ENCODE results near the gene FAM78A. TPM values are rescaled to one million over a fixed set of nuclear protein-coding genes. Genes with fewer than 3 reads are reported as not detected.
A peak's percentile ranks its signal among the peaks of the same experiment; 100 is the strongest.

The FAM78A gene
- total RNA-seq, 2 donors from 2014 or later = 46.2 to 53.3 TPM

GRCh38 chr9:131237931-131238401, 38.3 kb downstream of the FAM78A start:
- H3K4me3 Mint-ChIP-seq = peak overlapping the region; percentile 59
- H3K27ac Mint-ChIP-seq = peak overlapping the region; percentile 93 to 98
- H3K9me3 Mint-ChIP-seq = peaks cover 2% of the 10 kb centered on the region
- ATAC-seq (peak; percentile 93), DNase-seq (ENCODE audit: low spot score) (peak; percentile 91)
- H3K36me3 Mint-ChIP-seq = peaks cover 4% of the 10 kb centered on the region
- H3K4me1 Mint-ChIP-seq (ENCODE audit: low read depth in 2 of 2) = peaks cover 36 to 44% of the 10 kb centered on the region in 2 donors
- no peaks in the 10 kb centered on the region for H3K27me3 Mint-ChIP-seq

GRCh38 chr9:131237291-131237690, 39.0 kb downstream of the FAM78A start:
- Mint-ChIP-seq H3K36me3 (peaks cover 4% of the 10 kb centered on the region), H3K4me3 (peak overlapping the region; percentile 59), H3K4me1 (ENCODE audit: low read depth in 2 of 2) (peaks cover 36 to 45% of the 10 kb centered on the region in 2 donors), H3K27ac (peak overlapping the region; percentile 93 to 98), H3K27me3 (no peaks in the 10 kb centered on the region), H3K9me3 (no peaks in the 10 kb centered on the region)
- ATAC-seq = no peak
- DNase-seq (ENCODE audit: low spot score) = no peak

DNA sequence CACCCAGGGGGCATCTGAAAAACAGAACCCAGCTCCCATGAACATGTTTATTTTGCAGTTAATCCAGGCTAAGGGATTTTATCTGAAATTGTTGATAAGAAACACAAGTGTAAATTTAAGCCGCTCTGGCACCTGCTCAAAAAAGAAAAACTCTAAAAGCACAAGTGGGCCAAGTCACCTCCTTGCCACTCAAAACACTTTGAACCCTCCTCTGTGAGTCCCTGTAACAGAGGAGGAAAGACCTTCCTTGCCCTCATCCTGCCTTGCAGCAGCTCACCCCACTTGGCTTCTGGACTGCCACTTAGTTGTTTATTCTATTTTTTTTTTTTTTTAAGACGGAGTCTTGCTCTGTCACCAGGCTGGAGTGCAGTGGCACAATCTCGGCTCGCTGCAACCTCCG, 39.5 kb downstream of the FAM78A start:
- ATAC-seq (no peak), DNase-seq (ENCODE audit: low spot score) (no peak)
- Mint-ChIP-seq H3K27me3 (no peaks in the 10 kb centered on the region), H3K4me1 (ENCODE audit: low read depth in 2 of 2) (peaks cover 36 to 47% of the 10 kb centered on the region in 2 donors), H3K4me3 (no peak overlapping the region), H3K9me3 (no peaks in the 10 kb centered on the region), H3K27ac (peak overlapping the region; percentile 93 to 98), H3K36me3 (peaks cover 5% of the 10 kb centered on the region)

DNA sequence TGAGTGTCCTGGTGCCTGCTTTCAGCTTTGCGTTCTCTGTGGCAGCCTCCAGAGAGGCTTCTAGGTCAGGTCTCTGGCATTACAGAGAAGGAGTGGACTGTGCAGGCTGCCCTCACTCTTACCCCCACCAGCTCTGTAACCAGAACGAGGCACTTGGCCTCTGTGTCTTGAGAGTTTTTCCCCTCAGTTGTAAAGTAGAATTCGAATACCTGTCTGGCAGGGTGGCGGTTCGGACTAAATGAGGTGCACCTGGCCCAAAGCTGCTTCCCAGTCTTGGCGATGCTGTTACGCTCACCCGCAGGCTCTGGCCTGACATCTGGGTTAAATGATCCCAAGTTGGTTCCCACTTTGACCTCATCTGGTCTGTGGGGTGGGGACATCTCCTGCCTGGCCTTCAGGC, 40.1 kb downstream of the FAM78A start:
- Mint-ChIP-seq H3K27me3 (no peaks in the 10 kb centered on the region), H3K36me3 (peaks cover 8% of the 10 kb centered on the region), H3K9me3 (no peaks in the 10 kb centered on the region), H3K4me1 (ENCODE audit: low read depth in 2 of 2) (peaks cover 36 to 45% of the 10 kb centered on the region in 2 donors), H3K27ac (peak overlapping the region; percentile 93 to 95), H3K4me3 (no peak overlapping the region)
- ATAC-seq (no peak), DNase-seq (ENCODE audit: low spot score) (no peak)

- no peak for DNase-seq (ENCODE audit: low spot score)
- Mint-ChIP-seq H3K4me1 (ENCODE audit: low read depth in 2 of 2) (peaks cover 36 to 45% of the 10 kb centered on the region in 2 donors), H3K36me3 (peaks cover 8% of the 10 kb centered on the region), H3K27ac (peak overlapping the region; percentile 79 to 95), H3K4me3 (no peak overlapping the region), H3K27me3 (no peaks in the 10 kb centered on the region), H3K9me3 (no peaks in the 10 kb centered on the region)
- ATAC-seq = no peak
Measured at GRCh38 chr9:131235480-131235851, 40.8 kb downstream of the FAM78A start.

- Mint-ChIP-seq H3K4me1 (ENCODE audit: low read depth in 2 of 2) (peaks cover 36 to 43% of the 10 kb centered on the region in 2 donors), H3K9me3 (no peaks in the 10 kb centered on the region), H3K4me3 (peak overlapping the region; percentile 64), H3K27me3 (no peaks in the 10 kb centered on the region), H3K27ac (peak overlapping the region; percentile 79 to 95), H3K36me3 (peaks cover 12% of the 10 kb centered on the region)
- ATAC-seq (no peak), DNase-seq (ENCODE audit: low spot score) (no peak)
Measured at GRCh38 chr9:131234799-131235479, 41.4 kb downstream of the FAM78A start.

GRCh38 chr9:131233995-131234394, 42.3 kb downstream of the FAM78A start:
- peak overlapping the region; percentile 64 for H3K4me3 Mint-ChIP-seq
- H3K36me3 Mint-ChIP-seq = peaks cover 12% of the 10 kb centered on the region
- peak; percentile 76 for ATAC-seq
- peaks cover 31 to 36% of the 10 kb centered on the region in 2 donors for H3K4me1 Mint-ChIP-seq (ENCODE audit: low read depth in 2 of 2)
- H3K27ac Mint-ChIP-seq = peak overlapping the region; percentile 79 to 95
- H3K27me3 Mint-ChIP-seq = no peaks in the 10 kb centered on the region
- peak; percentile 68 for DNase-seq (ENCODE audit: low spot score)
- no peaks in the 10 kb centered on the region for H3K9me3 Mint-ChIP-seq

GRCh38 chr9:131233556-131233955, 42.8 kb downstream of the FAM78A start:
- Mint-ChIP-seq H3K27ac (peak overlapping the region; percentile 79 to 95), H3K9me3 (no peaks in the 10 kb centered on the region), H3K4me1 (ENCODE audit: low read depth in 2 of 2) (peaks cover 27 to 32% of the 10 kb centered on the region in 2 donors)

DNA sequence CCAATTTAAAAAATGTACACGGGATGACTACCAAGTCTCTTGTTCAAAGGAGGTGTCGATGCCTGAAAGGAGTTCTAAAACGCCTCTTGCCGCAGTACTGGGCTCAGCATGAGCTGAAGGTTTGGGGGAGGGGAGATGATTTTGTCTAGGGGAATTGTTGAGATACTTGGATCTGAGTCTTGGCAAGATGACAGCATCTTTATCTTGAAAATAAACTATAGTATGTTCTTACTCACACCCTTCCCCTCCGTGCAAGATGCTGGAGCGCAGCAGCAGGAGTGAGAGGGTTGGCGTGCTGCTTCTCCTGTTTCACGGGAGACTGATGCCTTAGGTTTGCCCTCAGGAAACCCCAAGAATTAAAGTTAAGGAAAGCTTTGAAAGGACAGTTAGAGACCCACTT, 47.3 kb downstream of the FAM78A start:
- Mint-ChIP-seq H3K27ac (no peak overlapping the region), H3K9me3 (no peaks in the 10 kb centered on the region), H3K4me1 (ENCODE audit: low read depth in 2 of 2) (peaks cover 8 to 16% of the 10 kb centered on the region in 2 donors), H3K27me3 (no peaks in the 10 kb centered on the region), H3K36me3 (peaks cover 8% of the 10 kb centered on the region), H3K4me3 (no peak overlapping the region)
- ATAC-seq = no peak
- no peak for DNase-seq (ENCODE audit: low spot score)

More at GRCh38 chr9:131233556-131233955, 42.8 kb downstream of the FAM78A start:
- ATAC-seq = peak; percentile 15 to 29
- no peaks in the 10 kb centered on the region for H3K27me3 Mint-ChIP-seq
- peaks cover 12% of the 10 kb centered on the region for H3K36me3 Mint-ChIP-seq
- peak overlapping the region; percentile 64 for H3K4me3 Mint-ChIP-seq
- DNase-seq (ENCODE audit: low spot score) = no peak

DNA sequence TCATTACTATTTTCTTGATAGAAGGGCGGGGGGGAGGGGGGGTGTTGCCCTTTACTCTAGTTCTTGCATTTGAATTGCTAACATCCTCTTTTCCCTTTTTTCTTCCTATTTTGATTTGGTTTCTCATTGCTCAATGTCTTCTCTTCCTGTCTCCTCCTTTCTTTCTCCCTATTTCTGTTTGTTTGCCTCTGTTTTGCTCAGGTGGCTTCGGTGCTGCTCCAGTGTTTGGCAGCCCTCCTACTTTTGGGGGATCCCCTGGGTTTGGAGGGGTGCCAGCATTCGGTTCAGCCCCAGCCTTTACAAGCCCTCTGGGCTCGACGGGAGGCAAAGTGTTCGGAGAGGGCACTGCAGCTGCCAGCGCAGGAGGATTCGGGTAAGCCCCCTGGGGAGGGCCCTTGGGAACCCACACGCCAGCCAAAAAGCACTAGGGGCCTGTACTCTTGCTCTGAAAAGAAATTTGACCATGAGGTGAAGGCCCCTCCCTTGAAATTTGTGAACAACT, 48.3 kb downstream of the FAM78A start:
- ATAC-seq (no peak), DNase-seq (ENCODE audit: low spot score) (no peak)
- peaks cover 0 to 8% of the 10 kb centered on the region in 2 donors for H3K4me1 Mint-ChIP-seq (ENCODE audit: low read depth in 2 of 2)
- no peak overlapping the region for H3K27ac Mint-ChIP-seq
- peaks cover 8% of the 10 kb centered on the region for H3K36me3 Mint-ChIP-seq
- H3K9me3 Mint-ChIP-seq = no peaks in the 10 kb centered on the region
- no peaks in the 10 kb centered on the region for H3K27me3 Mint-ChIP-seq
- H3K4me3 Mint-ChIP-seq = no peak overlapping the region

- peaks cover 0 to 7% of the 10 kb centered on the region in 2 donors for H3K4me1 Mint-ChIP-seq (ENCODE audit: low read depth in 2 of 2)
- H3K27ac Mint-ChIP-seq = no peak overlapping the region
- peaks cover 8% of the 10 kb centered on the region for H3K36me3 Mint-ChIP-seq
Measured at GRCh38 chr9:131227112-131227958, 49.0 kb downstream of the FAM78A start.

GRCh38 chr9:131226226-131226625, 50.1 kb downstream of the FAM78A start:
- DNase-seq (ENCODE audit: low spot score) = no peak

More at GRCh38 chr9:131227112-131227958, 49.0 kb downstream of the FAM78A start:
- no peak for DNase-seq (ENCODE audit: low spot score)
- Mint-ChIP-seq H3K9me3 (no peaks in the 10 kb centered on the region), H3K4me3 (no peak overlapping the region), H3K27me3 (no peaks in the 10 kb centered on the region)
- ATAC-seq = no peak

GRCh38 chr9:131222460-131222859, 53.9 kb downstream of the FAM78A start:
- no peaks in the 10 kb centered on the region for H3K27me3 Mint-ChIP-seq
- H3K36me3 Mint-ChIP-seq = no peaks in the 10 kb centered on the region
- no peak overlapping the region for H3K4me3 Mint-ChIP-seq
- ATAC-seq (no peak), DNase-seq (ENCODE audit: low spot score) (no peak)
- H3K9me3 Mint-ChIP-seq = no peaks in the 10 kb centered on the region
- H3K4me1 Mint-ChIP-seq (ENCODE audit: low read depth in 2 of 2) = peaks cover 0 to 7% of the 10 kb centered on the region in 2 donors
- H3K27ac Mint-ChIP-seq = no peak overlapping the region

More at GRCh38 chr9:131226226-131226625, 50.1 kb downstream of the FAM78A start:
- no peaks in the 10 kb centered on the region for H3K9me3 Mint-ChIP-seq
- peaks cover 0 to 5% of the 10 kb centered on the region in 2 donors for H3K4me1 Mint-ChIP-seq (ENCODE audit: low read depth in 2 of 2)
- ATAC-seq = no peak
- H3K27me3 Mint-ChIP-seq = no peaks in the 10 kb centered on the region
- no peak overlapping the region for H3K4me3 Mint-ChIP-seq
- H3K27ac Mint-ChIP-seq = no peak overlapping the region
- H3K36me3 Mint-ChIP-seq = peaks cover 4% of the 10 kb centered on the region

GRCh38 chr9:131220485-131220884, 55.8 kb downstream of the FAM78A start:
- no peak for DNase-seq (ENCODE audit: low spot score)
- H3K9me3 Mint-ChIP-seq = no peaks in the 10 kb centered on the region
- no peak for ATAC-seq
- no peaks in the 10 kb centered on the region for H3K36me3 Mint-ChIP-seq
- H3K4me1 Mint-ChIP-seq (ENCODE audit: low read depth in 2 of 2) = peaks cover 0 to 7% of the 10 kb centered on the region in 2 donors
- H3K27me3 Mint-ChIP-seq = no peaks in the 10 kb centered on the region
- no peak overlapping the region for H3K4me3 Mint-ChIP-seq
- no peak overlapping the region for H3K27ac Mint-ChIP-seq
